Omental fat pad (tissue), 4 donors: ENCODE data around the gene ABLIM3. TPM values are rescaled to one million over a fixed set of nuclear protein-coding genes. Genes with fewer than 3 reads are reported as not detected.

ENCODE experiments used
- ATAC-seq: fragments of 150-250 bp; one replicate; pipeline ENCODE4 v1.9.1; 2016; ENCODE audit warnings: mild to moderate bottlenecking, moderate library complexity; ENCODE audit not compliant: low FRiP score
- DNase-seq: peaks from one replicate; pipeline ENCODE4 v3.0.0-alpha.2; 2019; ENCODE audit warnings: low spot score
- CTCF ChIP-seq, 3 donors: fragments of 450-650 bp; IDR thresholded peaks; one replicate each; pipeline ENCODE4 v1.5.1; 2016 to 2017; ENCODE audit warnings: antibody characterized with exemption in 3 of 3, mild to moderate bottlenecking in 3 of 3, moderate library complexity in 2 of 3
- total RNA-seq, 4 donors: library from RNA; depleted of rRNA; stranded (reverse); fragments of >200 nt; gene quantifications; one replicate each; pipeline ENCODE4 v1.1.0, GENCODE V29; 2016

ABLIM3 gene
- total RNA-seq, 4 donors from 2014 or later = 47.8 to 456 (median 104) TPM

- DNase-seq (no peak), ATAC-seq (no peak)
- no peak for TF ChIP-seq CTCF (IDR thresholded peaks at IDR 0.05)
Observed at GRCh38 chr5:149151717-149152116, 10.4 kb downstream of the ABLIM3 start.

- DNase-seq (no peak), ATAC-seq (no peak)
- TF ChIP-seq CTCF (IDR thresholded peaks at IDR 0.05) = no peak
Observed at GRCh38 chr5:149152317-149152746, 11.0 kb downstream of the ABLIM3 start.

- no peak for TF ChIP-seq CTCF (IDR thresholded peaks at IDR 0.05)
- no peak for DNase-seq
- no peak for ATAC-seq
Observed at GRCh38 chr5:149153193-149153750, 12.0 kb downstream of the ABLIM3 start.

GRCh38 chr5:149153751-149154610 lies 12.7 kb downstream of the ABLIM3 start:
- TF ChIP-seq CTCF (IDR thresholded peaks at IDR 0.05) = no peak
- peak; percentile 51 for ATAC-seq

GRCh38 chr5:149154650-149155049 lies 13.4 kb downstream of the ABLIM3 start:
- no peak for TF ChIP-seq CTCF (IDR thresholded peaks at IDR 0.05)
- DNase-seq (no peak), ATAC-seq (no peak)

More at GRCh38 chr5:149153751-149154610, 12.7 kb downstream of the ABLIM3 start:
- no peak for DNase-seq

GRCh38 chr5:149156435-149157083 lies 15.3 kb downstream of the ABLIM3 start:
- ATAC-seq = no peak
- TF ChIP-seq CTCF (IDR thresholded peaks at IDR 0.05) = no peak
- no peak for DNase-seq
